ENCODE data around the gene NPIPB4.
"Not testable (repeated sequence)": the region's sequence is repeated elsewhere in the genome, so short reads cannot be mapped to it uniquely, and the experiment has no call there.

Gene NPIPB4

GRCh38 chr16:21857656-21858055 lies at the start of gene NPIPB4:
Gene NPIPB4, minus strand, starts transcription at chr16:21857756. Its CDS starts 378 bp downstream, at chr16:21857378.
- DNase-seq = not testable (repeated sequence)

- not testable (repeated sequence) for DNase-seq
Measured at GRCh38 chr16:21898998-21899397, 41.4 kb upstream of the NPIPB4 start.

GRCh38 chr16:21881988-21882387 lies 24.4 kb upstream of the NPIPB4 start:
- DNase-seq = not testable (repeated sequence)

GRCh38 chr16:21837186-21837585 lies 20.4 kb downstream of the NPIPB4 start:
- not testable (repeated sequence) for DNase-seq

- DNase-seq = not testable (repeated sequence)
Measured at GRCh38 chr16:21836334-21836733, 21.2 kb downstream of the NPIPB4 start.

- DNase-seq = not testable (repeated sequence)
Measured at GRCh38 chr16:21835747-21836146, 21.8 kb downstream of the NPIPB4 start.

- not testable (repeated sequence) for DNase-seq
Measured at GRCh38 chr16:21834211-21834610, 23.3 kb downstream of the NPIPB4 start.

GRCh38 chr16:21829929-21830328 lies 27.6 kb downstream of the NPIPB4 start:
- DNase-seq = not testable (repeated sequence)

GRCh38 chr16:21826067-21826706 lies 31.4 kb downstream of the NPIPB4 start:
- not testable (repeated sequence) for DNase-seq

GRCh38 chr16:21825526-21825925 lies 32.0 kb downstream of the NPIPB4 start:
- not testable (repeated sequence) for DNase-seq

- DNase-seq = not testable (repeated sequence)
Measured at GRCh38 chr16:21823258-21823657, 34.3 kb downstream of the NPIPB4 start.

- not testable (repeated sequence) for DNase-seq
Measured at GRCh38 chr16:21820908-21821465, 36.6 kb downstream of the NPIPB4 start.

- not testable (repeated sequence) for DNase-seq
Measured at GRCh38 chr16:21820028-21820907, 37.3 kb downstream of the NPIPB4 start.

- DNase-seq = not testable (repeated sequence)
Measured at GRCh38 chr16:21819617-21820016, 37.9 kb downstream of the NPIPB4 start.

GRCh38 chr16:21817012-21817411 lies 40.5 kb downstream of the NPIPB4 start:
- DNase-seq = not testable (repeated sequence)

- not testable (repeated sequence) for DNase-seq
Measured at GRCh38 chr16:21815694-21816093, 41.9 kb downstream of the NPIPB4 start.

- DNase-seq = not testable (repeated sequence)
Measured at GRCh38 chr16:21802375-21802663, 55.2 kb downstream of the NPIPB4 start.

- not testable (repeated sequence) for DNase-seq
Measured at GRCh38 chr16:21801538-21802374, 55.8 kb downstream of the NPIPB4 start.

GRCh38 chr16:21798601-21799000 lies 59.0 kb downstream of the NPIPB4 start:
- DNase-seq = not testable (repeated sequence)

- DNase-seq = not testable (repeated sequence)
Measured at GRCh38 chr16:21793310-21793709, 64.2 kb downstream of the NPIPB4 start.

- not testable (repeated sequence) for DNase-seq
Measured at GRCh38 chr16:21790506-21790905, 67.0 kb downstream of the NPIPB4 start.

Measured in NCI-H1436 treated with DMSO at 0.1 percent for 48 hours (cell line).